HepG2 (cell line): ENCODE measurements around the gene IFT57. TPM values are rescaled to one million over a fixed set of nuclear protein-coding genes. Genes with fewer than 3 reads are reported as not detected.

ENCODE experiments used
- ATAC-seq: fragments of 200-7000 bp; cut with Tn5 transposase; 3 replicates; pipeline ENCODE4 v1.9.1; 2020; ENCODE audit warnings: mild to moderate bottlenecking, moderate library complexity
- BruUV-seq: library from RNA; stranded (reverse); fragments of 400-500 nt; replicated peaks from 2 replicates; lab custom pipeline; 2021; lab: Mats Ljungman, UMichigan
- CTCF ChIA-PET: fragments of 300-600 bp; formaldehyde crosslinking; extraction: SDS; loops from one replicate; lab custom pipeline; 2021; ENCODE audit warnings: low total read pairs, inconsistent platforms, low intra/inter-chr PET ratio; lab: Yijun Ruan, JAX
- POLR2A ChIA-PET: fragments of 350-600 bp; sonication (Branson Sonifier 250); formaldehyde crosslinking; loops from one replicate; lab custom pipeline; 2020; ENCODE audit warnings: antibody characterized with exemption, inconsistent platforms; lab: Yijun Ruan, JAX
- DNase-seq: peaks from one replicate; pipeline ENCODE4 v3.0.0-alpha.2; 2015; ENCODE audit warnings: low spot score
- FAIRE-seq: peaks from 3 replicates; lab custom pipeline; 2011; peaks lifted over from hg19 to GRCh38; lab: Jason Lieb, UNC
- H2AFZ ChIP-seq: one replicate; pipeline ENCODE4 v1.6.1; 2011; ENCODE audit warnings: low read length, inconsistent platforms
- H3K27ac ChIP-seq: fragments of 300-600 bp; 3 replicates; pipeline ENCODE4 v1.8.0; 2011; ENCODE audit warnings: mixed run types, mild to moderate bottlenecking, mixed read lengths, low read length, inconsistent platforms; ENCODE audit not compliant: insufficient read depth; ENCODE audit errors: extremely low read length
- H3K27me3 ChIP-seq, 2 experiments: fragments of 200-600 bp in 1 of 2; 2 replicates in 1 of 2; 3 replicates in 1 of 2; pipeline versions ENCODE4 v1.6.0 to v1.8.0; 2011; ENCODE audit warnings: low read length in 2 of 2, mild to moderate bottlenecking in 2 of 2, moderate library complexity in 2 of 2, inconsistent platforms in 1 of 2; ENCODE audit not compliant: insufficient read depth in 2 of 2, control insufficient read depth in 1 of 2
- H3K36me3 ChIP-seq, 2 experiments: fragments of 200-600 bp in 1 of 2; replicated peaks in 1 of 2; 2 replicates in 1 of 2; 3 replicates in 1 of 2; pipeline versions ENCODE4 v1.5.1 to v1.8.0; 2011; ENCODE audit warnings: low read length in 2 of 2, inconsistent platforms in 1 of 2; ENCODE audit not compliant: insufficient read depth in 2 of 2, control insufficient read depth in 1 of 2
- H3K4me1 ChIP-seq: 2 replicates; pipeline ENCODE4 v1.5.1; 2012; ENCODE audit warnings: low read length, inconsistent platforms; ENCODE audit not compliant: insufficient read depth
- H3K4me2 ChIP-seq: 2 replicates; pipeline ENCODE4 v1.6.0; 2011; ENCODE audit warnings: low read depth, low read length, inconsistent platforms
- H3K4me3 ChIP-seq, 3 experiments: fragments of 200-600 bp in 1 of 3; sonication (generic), shearing (Covaris generic) in 1 of 3; replicated peaks in 1 of 3; 2 replicates each; pipeline ENCODE4 v1.5.1; 2011 to 2016; ENCODE audit warnings: low read length in 3 of 3, inconsistent platforms in 2 of 3, low read depth in 2 of 3, mild to moderate bottlenecking in 2 of 3, control low read depth in 1 of 3, mixed read lengths in 1 of 3; ENCODE audit not compliant: insufficient read depth in 1 of 3
- H3K79me2 ChIP-seq: one replicate; pipeline ENCODE4 v1.6.1; 2011; ENCODE audit warnings: low read length, inconsistent platforms; ENCODE audit not compliant: insufficient read depth
- H3K9ac ChIP-seq: 2 replicates; pipeline ENCODE4 v1.6.0; 2011; ENCODE audit warnings: mild to moderate bottlenecking, low read depth, low read length, inconsistent platforms; ENCODE audit not compliant: insufficient read depth
- H3K9me3 ChIP-seq: 2 replicates; pipeline ENCODE4 v1.5.1; 2012; ENCODE audit warnings: mild to moderate bottlenecking, low read length
- H4K20me1 ChIP-seq: 2 replicates; pipeline ENCODE4 v1.6.0; 2011; ENCODE audit warnings: inconsistent platforms, mild to moderate bottlenecking, low read length, moderate library complexity; ENCODE audit not compliant: insufficient read depth
- FIP1L1 ChIP-seq: fragments of 200-400 bp; formaldehyde crosslinking; IDR thresholded peaks from 2 replicates; pipeline ENCODE4 v1.6.1; 2018; ENCODE audit warnings: low read depth, mild to moderate bottlenecking, low read length, moderate library complexity, borderline replicate concordance; ENCODE audit not compliant: insufficient read depth
- HNRNPH1 ChIP-seq: fragments of 200-400 bp; formaldehyde crosslinking; optimal IDR thresholded peaks from 2 replicates; pipeline ENCODE3; 2017; ENCODE audit warnings: mild to moderate bottlenecking, low read depth, low read length
- NFRKB ChIP-seq: fragments of 450-650 bp; IDR thresholded peaks from 2 replicates; pipeline ENCODE4 v1.6.1; 2017
- SAFB2 ChIP-seq: sonication (generic); formaldehyde crosslinking; IDR thresholded peaks from 2 replicates; pipeline ENCODE4 v1.5.1; 2020; ENCODE audit warnings: missing genetic modification reagents, low read depth, mild to moderate bottlenecking, borderline replicate concordance
- SIX1 ChIP-seq: sonication (generic); formaldehyde crosslinking; IDR thresholded peaks from 2 replicates; pipeline ENCODE4 v1.4.0; 2020; ENCODE audit warnings: missing genetic modification reagents, borderline replicate concordance
- SRF ChIP-seq: IDR thresholded peaks from 2 replicates; pipeline ENCODE4 v1.6.1; 2011; ENCODE audit warnings: mild to moderate bottlenecking, low read depth, low read length, moderate library complexity
- ZNF282 ChIP-seq: fragments of 450-650 bp; IDR thresholded peaks from 2 replicates; pipeline ENCODE4 v1.6.1; 2018; ENCODE audit not compliant: partially characterized antibody
- ZNF3 ChIP-seq: IDR thresholded peaks from 2 replicates; pipeline ENCODE4 v1.7.0; 2017; ENCODE audit warnings: inconsistent platforms
- ZNF501 ChIP-seq: sonication (generic); formaldehyde crosslinking; IDR thresholded peaks from 2 replicates; pipeline ENCODE4 v1.5.1; 2020; ENCODE audit warnings: mild to moderate bottlenecking, moderate library complexity, missing genetic modification reagents
- ZNF550 ChIP-seq: sonication (generic); formaldehyde crosslinking; IDR thresholded peaks from 2 replicates; pipeline ENCODE4 v1.4.0; 2020; ENCODE audit warnings: mild to moderate bottlenecking, missing genetic modification reagents, borderline replicate concordance
- ZNF75D ChIP-seq: sonication (generic); formaldehyde crosslinking; IDR thresholded peaks from 2 replicates; pipeline ENCODE4 v1.8.1; 2023; ENCODE audit warnings: missing genetic modification reagents, mild to moderate bottlenecking, borderline replicate concordance
- ZNF878 ChIP-seq: sonication (generic); formaldehyde crosslinking; IDR thresholded peaks from 2 replicates; pipeline ENCODE4 v1.8.1; 2023; ENCODE audit warnings: mild to moderate bottlenecking, missing genetic modification reagents, moderate library complexity
- WGBS: methylation state at CpG from one replicate; pipeline ENCODE4 v1.1.6; 2017; ENCODE audit warnings: low lambda C conversion rate; 5-methylcytosine and 5-hydroxymethylcytosine counted together
- in situ Hi-C: cut with HindIII; loops from 2 replicates; pipeline ENCODE4 v1.10.0; 2017; ENCODE audit warnings: low pct_unique_long_range_greater_than_20kb; ENCODE audit not compliant: extremely low pct_ligation_motif_present
- intact Hi-C: fragments of 100-400 bp; cut with micrococcal nuclease; formaldehyde crosslinking; loops from one replicate; pipeline ENCODE4 v1.10.0; 2022; ENCODE audit not compliant: unreplicated experiment
- polyA plus RNA-seq, 8 experiments: library from polyadenylated mRNA; depleted of rRNA in 3 of 8; stranded (reverse) in 7 of 8; unstranded in 1 of 8; fragments of >200 nt; fragmentation: Illumina TruSeq in 4 of 8; extraction: Trizol in 4 of 8; gene quantifications; 2 replicates each; pipeline versions ENCODE4 v1.2.1 to v1.2.3, GENCODE V29; 2011 to 2016; ENCODE audit warnings: low read depth in 4 of 8, missing spikeins in 1 of 8, mixed read lengths in 1 of 8; ENCODE audit not compliant: insufficient read depth in 1 of 8
- total RNA-seq, 5 experiments: library from RNA; depleted of rRNA; stranded (reverse); fragments of >200 nt; fragmentation: Illumina TruSeq; extraction: Trizol; gene quantifications; 2 replicates each; pipeline ENCODE4 v1.2.3, GENCODE V29; 2016; ENCODE audit warnings: low read depth in 1 of 5
- TF ChIP-seq, protein P1 (sequence below): sonication (generic); formaldehyde crosslinking; IDR thresholded peaks from 2 replicates; pipeline ENCODE4 v1.5.0; 2020; ENCODE audit warnings: missing genetic modification reagents
- TF ChIP-seq, protein P2 (sequence below): sonication (generic); formaldehyde crosslinking; IDR thresholded peaks from 2 replicates; pipeline ENCODE4 v1.4.0; 2020; ENCODE audit warnings: missing genetic modification reagents, borderline replicate concordance
- TF ChIP-seq, protein P3 (sequence below): IDR thresholded peaks from 2 replicates; pipeline ENCODE4 v1.4.0; 2020; ENCODE audit warnings: mild to moderate bottlenecking, missing genetic modification reagents

Gene IFT57
- total and polyA plus RNA-seq, 2 of the 13 experiments (the other 11 are each of a cell fraction or from before 2014, with no cell fraction given) = 5.5 to 14.5 TPM

DNA sequence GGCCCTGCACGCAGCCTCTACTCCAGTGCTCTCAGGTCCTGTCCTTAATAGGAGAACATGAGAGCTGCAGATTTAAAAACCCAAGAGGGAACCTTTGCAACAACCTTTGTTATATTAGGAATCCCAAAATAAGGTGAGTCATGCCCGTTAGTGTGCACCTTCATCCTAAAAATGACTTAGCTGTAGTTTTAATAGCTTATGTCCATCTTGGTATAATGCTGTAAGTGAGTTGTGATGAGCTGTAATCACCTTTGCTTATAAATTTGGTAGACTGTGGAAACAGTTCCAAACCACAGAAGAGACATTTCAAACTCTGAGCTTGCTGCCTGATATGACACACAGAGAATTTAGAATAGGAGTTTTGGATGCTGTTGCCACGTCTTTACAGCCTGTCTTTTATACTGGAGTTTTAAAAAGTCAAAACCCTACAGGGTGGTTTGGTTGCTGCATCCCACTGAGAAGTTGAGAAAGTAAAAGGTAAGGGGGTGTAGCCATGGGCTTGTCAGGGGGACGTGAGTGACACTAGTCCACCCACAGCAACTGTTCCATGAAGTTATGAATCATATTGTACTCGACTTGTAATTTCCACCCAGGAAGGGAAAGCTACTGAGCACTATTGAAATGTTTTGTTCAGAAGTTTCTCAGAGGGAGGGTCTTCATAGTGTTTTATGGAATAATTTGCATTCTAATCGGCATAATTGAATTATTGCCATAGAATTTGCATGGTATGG lies 104.0 kb downstream of the IFT57 start:
- DNase-seq (no peak), ATAC-seq (no peak), FAIRE-seq (no peak)
- no peaks in the 10 kb centered on the region for H3K36me3 ChIP-seq
- H3K4me2 ChIP-seq = no peak overlapping the region
- no peak overlapping the region for H2AFZ ChIP-seq
- H3K27ac ChIP-seq = no peak overlapping the region
- 1% methylated on average over 5 of the region's 6 CpGs for WGBS
- H3K79me2 ChIP-seq = no peaks in the 10 kb centered on the region
- H3K27me3 ChIP-seq = peaks cover 1 to 3% of the 10 kb centered on the region in 2 experiments; a peak in 3 of 5 replicates
- in situ Hi-C loops (no loop called here), intact Hi-C loops (no loop called here)
- H4K20me1 ChIP-seq = no peaks in the 10 kb centered on the region
- H3K4me1 ChIP-seq = no peaks in the 10 kb centered on the region
- H3K9me3 ChIP-seq = no peaks in the 10 kb centered on the region
- ChIA-PET CTCF (no interaction called here), POLR2A (no interaction called here)
- H3K9ac ChIP-seq = no peak overlapping the region
- no TSS peak for BruUV-seq
- H3K4me3 ChIP-seq = no peak overlapping the region
- no peak for TF ChIP-seq NFRKB
- TF ChIP-seq ZNF501 = no peak
- TF ChIP-seq, protein P1, sequence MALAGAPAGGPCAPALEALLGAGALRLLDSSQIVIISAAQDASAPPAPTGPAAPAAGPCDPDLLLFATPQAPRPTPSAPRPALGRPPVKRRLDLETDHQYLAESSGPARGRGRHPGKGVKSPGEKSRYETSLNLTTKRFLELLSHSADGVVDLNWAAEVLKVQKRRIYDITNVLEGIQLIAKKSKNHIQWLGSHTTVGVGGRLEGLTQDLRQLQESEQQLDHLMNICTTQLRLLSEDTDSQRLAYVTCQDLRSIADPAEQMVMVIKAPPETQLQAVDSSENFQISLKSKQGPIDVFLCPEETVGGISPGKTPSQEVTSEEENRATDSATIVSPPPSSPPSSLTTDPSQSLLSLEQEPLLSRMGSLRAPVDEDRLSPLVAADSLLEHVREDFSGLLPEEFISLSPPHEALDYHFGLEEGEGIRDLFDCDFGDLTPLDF = no peak
- TF ChIP-seq, protein P2, sequence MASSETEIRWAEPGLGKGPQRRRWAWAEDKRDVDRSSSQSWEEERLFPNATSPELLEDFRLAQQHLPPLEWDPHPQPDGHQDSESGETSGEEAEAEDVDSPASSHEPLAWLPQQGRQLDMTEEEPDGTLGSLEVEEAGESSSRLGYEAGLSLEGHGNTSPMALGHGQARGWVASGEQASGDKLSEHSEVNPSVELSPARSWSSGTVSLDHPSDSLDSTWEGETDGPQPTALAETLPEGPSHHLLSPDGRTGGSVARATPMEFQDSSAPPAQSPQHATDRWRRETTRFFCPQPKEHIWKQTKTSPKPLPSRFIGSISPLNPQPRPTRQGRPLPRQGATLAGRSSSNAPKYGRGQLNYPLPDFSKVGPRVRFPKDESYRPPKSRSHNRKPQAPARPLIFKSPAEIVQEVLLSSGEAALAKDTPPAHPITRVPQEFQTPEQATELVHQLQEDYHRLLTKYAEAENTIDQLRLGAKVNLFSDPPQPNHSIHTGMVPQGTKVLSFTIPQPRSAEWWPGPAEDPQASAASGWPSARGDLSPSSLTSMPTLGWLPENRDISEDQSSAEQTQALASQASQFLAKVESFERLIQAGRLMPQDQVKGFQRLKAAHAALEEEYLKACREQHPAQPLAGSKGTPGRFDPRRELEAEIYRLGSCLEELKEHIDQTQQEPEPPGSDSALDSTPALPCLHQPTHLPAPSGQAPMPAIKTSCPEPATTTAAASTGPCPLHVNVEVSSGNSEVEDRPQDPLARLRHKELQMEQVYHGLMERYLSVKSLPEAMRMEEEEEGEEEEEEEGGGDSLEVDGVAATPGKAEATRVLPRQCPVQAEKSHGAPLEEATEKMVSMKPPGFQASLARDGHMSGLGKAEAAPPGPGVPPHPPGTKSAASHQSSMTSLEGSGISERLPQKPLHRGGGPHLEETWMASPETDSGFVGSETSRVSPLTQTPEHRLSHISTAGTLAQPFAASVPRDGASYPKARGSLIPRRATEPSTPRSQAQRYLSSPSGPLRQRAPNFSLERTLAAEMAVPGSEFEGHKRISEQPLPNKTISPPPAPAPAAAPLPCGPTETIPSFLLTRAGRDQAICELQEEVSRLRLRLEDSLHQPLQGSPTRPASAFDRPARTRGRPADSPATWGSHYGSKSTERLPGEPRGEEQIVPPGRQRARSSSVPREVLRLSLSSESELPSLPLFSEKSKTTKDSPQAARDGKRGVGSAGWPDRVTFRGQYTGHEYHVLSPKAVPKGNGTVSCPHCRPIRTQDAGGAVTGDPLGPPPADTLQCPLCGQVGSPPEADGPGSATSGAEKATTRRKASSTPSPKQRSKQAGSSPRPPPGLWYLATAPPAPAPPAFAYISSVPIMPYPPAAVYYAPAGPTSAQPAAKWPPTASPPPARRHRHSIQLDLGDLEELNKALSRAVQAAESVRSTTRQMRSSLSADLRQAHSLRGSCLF (CRISPR knock-in tag) = no peak
- no peak for TF ChIP-seq ZNF75D (CRISPR knock-in tag)
- no peak for TF ChIP-seq SRF
- TF ChIP-seq SIX1 (CRISPR knock-in tag) = no peak
- no peak for TF ChIP-seq ZNF878
- TF ChIP-seq HNRNPH1 = no peak
- no peak for TF ChIP-seq SAFB2
- no peak for TF ChIP-seq ZNF282
- no peak for TF ChIP-seq ZNF550
- TF ChIP-seq ZNF3 (CRISPR knock-in tag) = no peak
- TF ChIP-seq FIP1L1 = no peak
- TF ChIP-seq, protein P3, sequence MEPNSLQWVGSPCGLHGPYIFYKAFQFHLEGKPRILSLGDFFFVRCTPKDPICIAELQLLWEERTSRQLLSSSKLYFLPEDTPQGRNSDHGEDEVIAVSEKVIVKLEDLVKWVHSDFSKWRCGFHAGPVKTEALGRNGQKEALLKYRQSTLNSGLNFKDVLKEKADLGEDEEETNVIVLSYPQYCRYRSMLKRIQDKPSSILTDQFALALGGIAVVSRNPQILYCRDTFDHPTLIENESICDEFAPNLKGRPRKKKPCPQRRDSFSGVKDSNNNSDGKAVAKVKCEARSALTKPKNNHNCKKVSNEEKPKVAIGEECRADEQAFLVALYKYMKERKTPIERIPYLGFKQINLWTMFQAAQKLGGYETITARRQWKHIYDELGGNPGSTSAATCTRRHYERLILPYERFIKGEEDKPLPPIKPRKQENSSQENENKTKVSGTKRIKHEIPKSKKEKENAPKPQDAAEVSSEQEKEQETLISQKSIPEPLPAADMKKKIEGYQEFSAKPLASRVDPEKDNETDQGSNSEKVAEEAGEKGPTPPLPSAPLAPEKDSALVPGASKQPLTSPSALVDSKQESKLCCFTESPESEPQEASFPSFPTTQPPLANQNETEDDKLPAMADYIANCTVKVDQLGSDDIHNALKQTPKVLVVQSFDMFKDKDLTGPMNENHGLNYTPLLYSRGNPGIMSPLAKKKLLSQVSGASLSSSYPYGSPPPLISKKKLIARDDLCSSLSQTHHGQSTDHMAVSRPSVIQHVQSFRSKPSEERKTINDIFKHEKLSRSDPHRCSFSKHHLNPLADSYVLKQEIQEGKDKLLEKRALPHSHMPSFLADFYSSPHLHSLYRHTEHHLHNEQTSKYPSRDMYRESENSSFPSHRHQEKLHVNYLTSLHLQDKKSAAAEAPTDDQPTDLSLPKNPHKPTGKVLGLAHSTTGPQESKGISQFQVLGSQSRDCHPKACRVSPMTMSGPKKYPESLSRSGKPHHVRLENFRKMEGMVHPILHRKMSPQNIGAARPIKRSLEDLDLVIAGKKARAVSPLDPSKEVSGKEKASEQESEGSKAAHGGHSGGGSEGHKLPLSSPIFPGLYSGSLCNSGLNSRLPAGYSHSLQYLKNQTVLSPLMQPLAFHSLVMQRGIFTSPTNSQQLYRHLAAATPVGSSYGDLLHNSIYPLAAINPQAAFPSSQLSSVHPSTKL (CRISPR knock-in tag) = no peak
